AG10803 (cell line): Measurements from ENCODE around the gene ZNF804B.

Source experiments
- DNase-seq: peaks from one replicate; pipeline ENCODE4 v3.0.0; 2010; ENCODE audit warnings: low read depth
- H3K4me3 ChIP-seq: 2 replicates; pipeline ENCODE4 v1.5.1; 2011; ENCODE audit warnings: mild to moderate bottlenecking, low read length, control low read depth
- CTCF ChIP-seq: conservative IDR thresholded peaks from 2 replicates; pipeline ENCODE4 v1.5.1; 2011; ENCODE audit warnings: mild to moderate bottlenecking, low read length, control low read depth, inconsistent platforms

ZNF804B gene

GRCh38 chr7:88915615-88916014 is 156.1 kb downstream of the ZNF804B start:
- H3K4me3 ChIP-seq: no peak overlapping the region
- no peak for TF ChIP-seq CTCF
- DNase-seq: no peak

GRCh38 chr7:88919478-88920131 is 160.1 kb downstream of the ZNF804B start:
- no peak for TF ChIP-seq CTCF
- DNase-seq: no peak
- no peak overlapping the region for H3K4me3 ChIP-seq

- no peak for TF ChIP-seq CTCF
- no peak for DNase-seq
Observed at GRCh38 chr7:88922944-88923343, 163.4 kb downstream of the ZNF804B start.

GRCh38 chr7:88928276-88928675 is 168.8 kb downstream of the ZNF804B start:
- no peak for DNase-seq
- no peak for TF ChIP-seq CTCF

More at GRCh38 chr7:88922944-88923343, 163.4 kb downstream of the ZNF804B start:
- H3K4me3 ChIP-seq: no peak overlapping the region

GRCh38 chr7:88929719-88930118 is 170.2 kb downstream of the ZNF804B start:
- DNase-seq: no peak
- no peak overlapping the region for H3K4me3 ChIP-seq
- no peak for TF ChIP-seq CTCF

More at GRCh38 chr7:88928276-88928675, 168.8 kb downstream of the ZNF804B start:
- H3K4me3 ChIP-seq: no peak overlapping the region

GRCh38 chr7:88933285-88933684 is 173.8 kb downstream of the ZNF804B start:
- no peak overlapping the region for H3K4me3 ChIP-seq
- no peak for TF ChIP-seq CTCF
- no peak for DNase-seq

GRCh38 chr7:88942815-88943501 is 183.5 kb downstream of the ZNF804B start:
- DNase-seq: no peak
- no peak for TF ChIP-seq CTCF
- H3K4me3 ChIP-seq: no peak overlapping the region
